GM19328 (cell line): ENCODE data around the gene LMTK2.
A peak's percentile ranks its signal among the peaks of the same experiment; 100 is the strongest.
"Not testable (repeated sequence)": the region's sequence is repeated elsewhere in the genome, so short reads cannot be mapped to it uniquely, and the experiment has no call there.

ENCODE experiments used
- ATAC-seq: cut with Tn5 transposase; IDR thresholded peaks from one replicate; pipeline ENCODE4 v1.9.1; 2021; ENCODE audit warnings: mild to moderate bottlenecking, moderate library complexity; ENCODE audit not compliant: unreplicated experiment

Gene LMTK2

GRCh38 chr7:98102170-98102569, 4.5 kb upstream of the LMTK2 start:
- ATAC-seq = no peak

GRCh38 chr7:98105942-98106544, 619 bp upstream of the LMTK2 start:
- no peak for ATAC-seq

GRCh38 chr7:98107313-98107721, 655 bp downstream of the LMTK2 start:
- no peak for ATAC-seq

- ATAC-seq = no peak
Measured at GRCh38 chr7:98110249-98111022, 3.8 kb downstream of the LMTK2 start.

- ATAC-seq = no peak
Measured at GRCh38 chr7:98112077-98112476, 5.4 kb downstream of the LMTK2 start.

GRCh38 chr7:98115746-98116525, 9.3 kb downstream of the LMTK2 start:
- ATAC-seq = no peak

GRCh38 chr7:98116656-98117461, 10.2 kb downstream of the LMTK2 start:
- no peak for ATAC-seq

GRCh38 chr7:98119256-98119918, 12.7 kb downstream of the LMTK2 start:
- ATAC-seq = no peak

GRCh38 chr7:98120559-98120958, 13.9 kb downstream of the LMTK2 start:
- no peak for ATAC-seq

GRCh38 chr7:98121388-98121787, 14.7 kb downstream of the LMTK2 start:
- ATAC-seq = not testable (repeated sequence)

- ATAC-seq = no peak
Measured at GRCh38 chr7:98123365-98123696, 16.7 kb downstream of the LMTK2 start.

- no peak for ATAC-seq
Measured at GRCh38 chr7:98125759-98126158, 19.1 kb downstream of the LMTK2 start.

GRCh38 chr7:98126311-98127142, 19.9 kb downstream of the LMTK2 start:
- no peak for ATAC-seq

- ATAC-seq = no peak
Measured at GRCh38 chr7:98128346-98128745, 21.7 kb downstream of the LMTK2 start.

GRCh38 chr7:98130959-98131358, 24.3 kb downstream of the LMTK2 start:
- no peak for ATAC-seq

- peak; percentile 69 for ATAC-seq
Measured at GRCh38 chr7:98133181-98133580, 26.5 kb downstream of the LMTK2 start.

- peak; percentile 18 for ATAC-seq
Measured at GRCh38 chr7:98133621-98134303, 27.1 kb downstream of the LMTK2 start.

- no peak for ATAC-seq
Measured at GRCh38 chr7:98134420-98135228, 28.0 kb downstream of the LMTK2 start.
